ENCODE results near the gene SMIM3.
"Not testable (repeated sequence)": the region's sequence is repeated elsewhere in the genome, so short reads cannot be mapped to it uniquely, and the experiment has no call there.

DNA sequence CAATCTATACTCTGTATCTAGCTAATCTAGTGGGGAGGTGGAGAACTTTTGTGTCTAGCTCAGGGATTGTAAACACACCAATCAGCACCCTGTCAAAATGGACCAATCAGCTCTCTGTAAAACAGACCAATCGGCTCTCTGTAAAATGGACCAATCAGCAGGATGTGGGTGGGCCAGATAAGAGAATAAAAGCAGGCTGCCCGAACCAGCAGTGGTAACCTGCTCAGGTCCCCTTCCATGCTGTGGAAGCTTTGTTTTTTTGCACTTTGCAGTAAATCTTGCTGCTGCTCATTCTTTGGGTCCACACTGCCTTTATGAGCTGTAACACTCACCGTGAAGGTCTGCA is 67.7 kb downstream of the SMIM3 start, which contains the start of gene IRGM:
- TF ChIP-seq, protein P1, sequence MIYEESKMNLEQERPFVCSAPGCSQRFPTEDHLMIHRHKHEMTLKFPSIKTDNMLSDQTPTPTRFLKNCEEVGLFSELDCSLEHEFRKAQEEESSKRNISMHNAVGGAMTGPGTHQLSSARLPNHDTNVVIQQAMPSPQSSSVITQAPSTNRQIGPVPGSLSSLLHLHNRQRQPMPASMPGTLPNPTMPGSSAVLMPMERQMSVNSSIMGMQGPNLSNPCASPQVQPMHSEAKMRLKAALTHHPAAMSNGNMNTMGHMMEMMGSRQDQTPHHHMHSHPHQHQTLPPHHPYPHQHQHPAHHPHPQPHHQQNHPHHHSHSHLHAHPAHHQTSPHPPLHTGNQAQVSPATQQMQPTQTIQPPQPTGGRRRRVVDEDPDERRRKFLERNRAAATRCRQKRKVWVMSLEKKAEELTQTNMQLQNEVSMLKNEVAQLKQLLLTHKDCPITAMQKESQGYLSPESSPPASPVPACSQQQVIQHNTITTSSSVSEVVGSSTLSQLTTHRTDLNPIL (CRISPR knock-in tag; IDR thresholded peaks at IDR 0.05; ENCODE audit: low read depth) = not testable (repeated sequence)
- TF ChIP-seq RARB (CRISPR knock-in tag; IDR thresholded peaks at IDR 0.05); PATZ1 (CRISPR knock-in tag; IDR thresholded peaks at IDR 0.05; ENCODE audit: borderline replicate concordance); ESRRG (CRISPR knock-in tag; IDR thresholded peaks at IDR 0.05); BACH2 (CRISPR knock-in tag; IDR thresholded peaks at IDR 0.05; ENCODE audit: borderline replicate concordance); TCF4 (CRISPR knock-in tag; IDR thresholded peaks at IDR 0.05; ENCODE audit: borderline replicate concordance); ARNTL (CRISPR knock-in tag; IDR thresholded peaks at IDR 0.05; ENCODE audit: borderline replicate concordance, low read depth); ZFP3 (CRISPR knock-in tag; IDR thresholded peaks at IDR 0.05); ZC3H10 (CRISPR knock-in tag; IDR thresholded peaks at IDR 0.05); TOX (CRISPR knock-in tag; IDR thresholded peaks at IDR 0.05; ENCODE audit: borderline replicate concordance); ZNF70 (CRISPR knock-in tag; IDR thresholded peaks at IDR 0.05); CSDC2 (CRISPR knock-in tag; IDR thresholded peaks at IDR 0.05): not testable (repeated sequence)
